Measurements from ENCODE around the gene NUDCD2. TPM values are rescaled to one million over a fixed set of nuclear protein-coding genes. Genes with fewer than 3 reads are reported as not detected.
A peak's percentile ranks its signal among the peaks of the same experiment; 100 is the strongest.
"Not testable (repeated sequence)": the region's sequence is repeated elsewhere in the genome, so short reads cannot be mapped to it uniquely, and the experiment has no call there.

The NUDCD2 gene
- total and polyA plus RNA-seq, 7 donors: 3.8 to 26.3 (median 14.8) TPM

DNA sequence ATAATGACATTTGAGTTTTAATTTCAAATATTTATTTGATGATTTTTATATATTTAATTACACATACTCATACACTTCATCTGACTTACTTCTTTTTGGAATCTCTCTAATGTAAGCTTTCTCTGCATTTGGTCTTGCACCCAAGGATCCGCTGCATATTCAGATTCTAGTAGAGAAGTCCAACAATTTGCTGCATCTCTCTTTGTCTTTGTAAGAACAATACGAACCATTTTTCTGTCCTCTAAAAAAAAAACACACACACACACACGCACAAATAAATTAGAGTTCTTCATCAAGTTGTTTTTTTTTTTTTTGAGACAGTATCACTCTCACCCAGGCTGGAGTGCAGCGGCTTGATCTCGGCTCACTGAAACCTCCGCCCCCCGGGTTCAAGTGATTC lies 3.1 kb downstream of the NUDCD2 start:
- WGBS, 3 donors: 94 to 95% (median 94%) methylated on average over 7 of the region's 7 CpGs

DNA sequence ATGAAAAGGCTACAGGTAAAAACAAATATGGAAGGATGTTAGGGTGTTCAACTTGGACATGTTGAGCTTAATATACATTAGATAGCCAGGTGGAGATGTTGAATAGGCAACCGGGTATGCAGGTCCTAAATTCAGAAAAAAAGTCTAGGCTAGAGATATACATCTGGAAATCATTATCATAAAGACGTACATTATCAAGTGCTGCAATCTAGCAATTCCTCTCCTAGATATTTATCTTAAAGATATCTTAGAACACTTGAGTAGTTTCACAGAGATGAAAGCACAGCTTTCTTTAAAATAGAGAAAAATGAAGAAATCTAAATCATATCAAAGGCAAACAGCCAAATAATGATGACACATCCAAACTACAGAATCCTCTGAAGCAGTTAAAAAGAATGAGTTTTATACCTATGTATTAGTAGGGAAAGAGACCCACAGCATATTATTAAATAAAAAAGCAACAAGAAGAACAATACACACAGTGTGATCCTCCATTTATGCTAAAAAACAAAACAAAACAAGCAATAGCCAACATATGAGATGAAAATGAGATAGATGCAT lies 3.8 kb downstream of the NUDCD2 start:
- TF ChIP-seq, protein P1, sequence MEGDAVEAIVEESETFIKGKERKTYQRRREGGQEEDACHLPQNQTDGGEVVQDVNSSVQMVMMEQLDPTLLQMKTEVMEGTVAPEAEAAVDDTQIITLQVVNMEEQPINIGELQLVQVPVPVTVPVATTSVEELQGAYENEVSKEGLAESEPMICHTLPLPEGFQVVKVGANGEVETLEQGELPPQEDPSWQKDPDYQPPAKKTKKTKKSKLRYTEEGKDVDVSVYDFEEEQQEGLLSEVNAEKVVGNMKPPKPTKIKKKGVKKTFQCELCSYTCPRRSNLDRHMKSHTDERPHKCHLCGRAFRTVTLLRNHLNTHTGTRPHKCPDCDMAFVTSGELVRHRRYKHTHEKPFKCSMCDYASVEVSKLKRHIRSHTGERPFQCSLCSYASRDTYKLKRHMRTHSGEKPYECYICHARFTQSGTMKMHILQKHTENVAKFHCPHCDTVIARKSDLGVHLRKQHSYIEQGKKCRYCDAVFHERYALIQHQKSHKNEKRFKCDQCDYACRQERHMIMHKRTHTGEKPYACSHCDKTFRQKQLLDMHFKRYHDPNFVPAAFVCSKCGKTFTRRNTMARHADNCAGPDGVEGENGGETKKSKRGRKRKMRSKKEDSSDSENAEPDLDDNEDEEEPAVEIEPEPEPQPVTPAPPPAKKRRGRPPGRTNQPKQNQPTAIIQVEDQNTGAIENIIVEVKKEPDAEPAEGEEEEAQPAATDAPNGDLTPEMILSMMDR (IDR thresholded peaks at IDR 0.05): no peak
- H3K36me3 ChIP-seq (ENCODE audit: insufficient read depth in 1 of 2, low read depth in 1 of 2): peaks cover 0 to 58% of the 10 kb centered on the region in 2 donors

More for the DNA sequence above, 3.1 kb downstream of the NUDCD2 start:
- ATAC-seq (no peak), DNase-seq (no peak)
- Histone ChIP-seq H3K9me3 (no peaks in the 10 kb centered on the region), H3K4me1 (peaks cover 29% of the 10 kb centered on the region), H3K27ac (no peak overlapping the region), H3K27me3 (ENCODE audit: insufficient read depth in 3 of 3, low read length in 2 of 3) (no peaks in the 10 kb centered on the region), H3K36me3 (ENCODE audit: insufficient read depth in 1 of 2, low read depth in 1 of 2) (peaks cover 0 to 51% of the 10 kb centered on the region in 2 donors), H3K4me3 (no peak overlapping the region)
- TF ChIP-seq, protein P1 (IDR thresholded peaks at IDR 0.05): no peak
- intact Hi-C loops (cut with DNase I): no loop called here

DNA sequence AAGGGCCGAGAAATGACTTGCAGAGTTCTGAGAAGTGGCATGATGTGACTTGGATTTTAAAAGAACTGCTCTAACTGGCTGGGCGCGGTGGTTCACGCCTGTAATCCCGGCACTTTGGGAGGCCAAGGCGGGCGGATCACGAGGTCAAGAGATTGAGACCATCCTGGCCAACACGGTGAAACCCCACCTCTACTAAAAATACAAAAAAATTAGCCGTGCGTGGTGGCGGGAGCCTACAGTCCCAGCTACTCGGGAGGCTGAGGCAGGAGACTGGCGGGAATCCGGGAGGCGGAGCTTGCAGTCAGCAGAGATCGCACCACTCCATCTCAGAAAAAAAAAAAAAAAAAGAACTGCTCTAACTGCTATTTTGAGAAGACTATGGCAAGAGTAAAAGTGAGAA lies 4.5 kb downstream of the NUDCD2 start:
- peaks cover 0 to 65% of the 10 kb centered on the region in 2 donors for H3K36me3 ChIP-seq (ENCODE audit: insufficient read depth in 1 of 2, low read depth in 1 of 2)
- ATAC-seq; H3K9me3 ChIP-seq; intact Hi-C loops (cut with DNase I); H3K27ac ChIP-seq; H3K4me3 ChIP-seq; H3K27me3 ChIP-seq (ENCODE audit: insufficient read depth in 3 of 3, low read length in 2 of 3): not testable (repeated sequence)
- H3K4me1 ChIP-seq: peaks cover 17% of the 10 kb centered on the region
- DNase-seq: peak in 1 of 2 donors; percentile 14
- WGBS, 3 donors: 97% methylated on average over 17 of the region's 17 CpGs

More for the DNA sequence above, 3.8 kb downstream of the NUDCD2 start:
- intact Hi-C loops (cut with DNase I): no loop called here
- WGBS, 3 donors: 84 to 92% (median 87%) methylated on average over 2 of the region's 2 CpGs
- H3K27me3 ChIP-seq (ENCODE audit: insufficient read depth in 3 of 3, low read length in 2 of 3): no peaks in the 10 kb centered on the region
- no peaks in the 10 kb centered on the region for H3K9me3 ChIP-seq
- peaks cover 22% of the 10 kb centered on the region for H3K4me1 ChIP-seq
- no peak overlapping the region for H3K4me3 ChIP-seq
- no peak overlapping the region for H3K27ac ChIP-seq
- no peak for ATAC-seq
- no peak for DNase-seq

DNA sequence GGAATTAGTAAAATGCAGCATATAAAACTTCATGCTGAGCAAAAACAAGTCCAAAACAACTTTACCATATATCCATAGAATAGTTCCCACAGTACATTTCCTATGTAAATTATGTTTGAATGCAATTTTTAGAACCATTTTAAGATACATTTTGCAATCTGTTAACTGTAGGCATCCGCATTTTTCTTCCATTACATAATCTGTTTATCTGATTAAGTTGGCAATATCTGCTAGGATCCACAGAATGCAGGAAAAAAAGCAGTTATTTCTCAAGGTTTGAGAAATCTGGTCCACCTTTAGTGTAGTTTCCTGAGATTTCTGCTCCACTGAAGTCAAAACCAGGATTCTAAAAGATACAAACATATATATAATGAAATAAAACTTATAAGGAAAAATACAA lies 6.2 kb downstream of the NUDCD2 start:
- Histone ChIP-seq H3K27ac (no peak overlapping the region), H3K27me3 (ENCODE audit: insufficient read depth in 3 of 3, low read length in 2 of 3) (no peaks in the 10 kb centered on the region), H3K4me3 (no peak overlapping the region), H3K4me1 (peaks cover 14% of the 10 kb centered on the region), H3K36me3 (ENCODE audit: insufficient read depth in 1 of 2, low read depth in 1 of 2) (peaks cover 0 to 81% of the 10 kb centered on the region in 2 donors), H3K9me3 (no peaks in the 10 kb centered on the region)
- no peak for DNase-seq
- intact Hi-C loops (cut with DNase I): no loop called here
- TF ChIP-seq, protein P1 (IDR thresholded peaks at IDR 0.05): no peak
- WGBS, 3 donors: 91 to 95% (median 94%) methylated on average over 1 of the region's 1 CpG
- ATAC-seq: no peak

DNA sequence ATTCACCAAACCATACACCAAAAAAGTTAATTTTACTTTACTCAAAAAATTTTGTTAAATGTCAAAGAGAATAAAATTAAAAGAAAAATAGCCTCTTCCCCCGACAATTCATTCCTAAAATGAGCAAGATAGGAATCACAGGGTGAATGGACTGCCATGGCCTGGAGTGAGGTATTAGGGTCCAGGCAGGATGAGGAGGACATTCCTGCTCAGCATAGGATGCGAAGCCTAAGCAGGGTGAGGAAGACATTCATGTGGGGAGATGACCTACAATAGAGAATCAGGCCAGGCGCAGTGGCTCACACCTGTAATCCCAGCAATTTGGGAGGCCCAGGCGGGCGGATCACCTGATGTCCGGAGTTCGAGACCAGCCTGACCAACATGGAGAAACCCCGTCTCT lies 8.4 kb downstream of the NUDCD2 start:
- Histone ChIP-seq H3K4me1 (no peaks in the 10 kb centered on the region), H3K36me3 (ENCODE audit: insufficient read depth in 1 of 2, low read depth in 1 of 2) (peaks cover 0 to 97% of the 10 kb centered on the region in 2 donors), H3K9me3 (no peaks in the 10 kb centered on the region), H3K27me3 (ENCODE audit: insufficient read depth in 3 of 3, low read length in 2 of 3) (no peaks in the 10 kb centered on the region), H3K27ac (no peak overlapping the region), H3K4me3 (no peak overlapping the region)
- no peak for ATAC-seq
- WGBS, 3 donors: 97 to 99% (median 97%) methylated on average over 8 of the region's 8 CpGs
- TF ChIP-seq, protein P1 (IDR thresholded peaks at IDR 0.05): no peak
- no peak for DNase-seq
- intact Hi-C loops (cut with DNase I): no loop called here

Data from psoas muscle (tissue), 8 donors.